ENCODE measurements around the gene FABP7.
A peak's percentile ranks its signal among the peaks of the same experiment; 100 is the strongest.

The FABP7 gene

GRCh38 chr6:122798099-122798641 lies 18.7 kb downstream of the FABP7 start:
- DNase-seq (ENCODE audit: low spot score), result peak; percentile 56

DNA sequence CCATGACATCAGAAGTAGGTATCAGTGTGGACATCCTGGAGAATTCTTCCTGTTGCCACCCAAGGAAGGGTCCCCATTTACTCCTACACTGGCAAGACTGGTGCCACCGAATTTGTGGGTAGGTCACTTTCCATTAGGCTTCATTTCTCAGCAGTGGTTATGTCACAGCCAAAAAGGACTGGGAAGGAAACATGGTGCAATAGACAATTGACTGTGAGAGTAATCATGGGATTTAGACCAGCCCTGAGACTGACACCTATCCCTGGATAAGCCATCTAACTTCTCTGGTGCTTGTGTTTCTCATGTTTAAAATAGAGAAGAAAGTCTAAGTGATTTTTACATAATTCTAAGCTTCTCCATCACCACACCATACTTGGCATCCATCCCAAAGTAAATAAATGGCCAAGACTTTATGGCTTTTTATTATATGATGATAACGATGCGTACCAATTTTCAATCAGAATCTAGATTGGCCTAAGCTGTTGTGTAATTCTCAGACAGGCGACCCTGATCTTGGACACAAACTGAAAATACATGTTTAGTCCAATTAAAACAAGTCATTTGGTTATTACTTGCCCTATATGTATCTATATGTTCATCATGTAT lies 19.7 kb downstream of the FABP7 start:
- DNase-seq (ENCODE audit: low spot score), result no peak

GRCh38 chr6:122799916-122800686 lies 20.6 kb downstream of the FABP7 start:
- no peak for DNase-seq (ENCODE audit: low spot score)

- DNase-seq (ENCODE audit: low spot score), result no peak
Measured at GRCh38 chr6:122800906-122801305, 21.4 kb downstream of the FABP7 start.

DNA sequence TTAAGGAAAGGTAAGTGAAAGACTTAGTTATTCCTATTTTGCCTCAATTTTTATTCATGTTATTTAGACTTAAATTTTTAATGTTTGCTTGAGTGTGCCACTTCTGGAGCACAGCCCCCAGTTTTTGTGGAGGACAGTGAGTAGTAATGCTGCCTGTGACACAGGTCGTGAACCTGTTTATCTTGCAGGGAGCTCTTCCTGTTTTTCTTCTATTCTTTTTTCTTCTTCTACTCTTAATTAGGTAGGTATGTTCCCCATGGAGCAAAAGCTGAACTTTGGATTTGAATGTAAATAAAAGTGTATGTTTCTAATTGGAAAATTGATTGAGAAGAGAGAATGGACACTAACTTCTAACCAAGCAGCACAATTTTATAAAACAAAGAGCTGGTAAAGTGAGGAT lies 21.9 kb downstream of the FABP7 start:
- no peak for DNase-seq (ENCODE audit: low spot score)

GRCh38 chr6:122803171-122803661 lies 23.7 kb downstream of the FABP7 start:
- no peak for DNase-seq (ENCODE audit: low spot score)

DNA sequence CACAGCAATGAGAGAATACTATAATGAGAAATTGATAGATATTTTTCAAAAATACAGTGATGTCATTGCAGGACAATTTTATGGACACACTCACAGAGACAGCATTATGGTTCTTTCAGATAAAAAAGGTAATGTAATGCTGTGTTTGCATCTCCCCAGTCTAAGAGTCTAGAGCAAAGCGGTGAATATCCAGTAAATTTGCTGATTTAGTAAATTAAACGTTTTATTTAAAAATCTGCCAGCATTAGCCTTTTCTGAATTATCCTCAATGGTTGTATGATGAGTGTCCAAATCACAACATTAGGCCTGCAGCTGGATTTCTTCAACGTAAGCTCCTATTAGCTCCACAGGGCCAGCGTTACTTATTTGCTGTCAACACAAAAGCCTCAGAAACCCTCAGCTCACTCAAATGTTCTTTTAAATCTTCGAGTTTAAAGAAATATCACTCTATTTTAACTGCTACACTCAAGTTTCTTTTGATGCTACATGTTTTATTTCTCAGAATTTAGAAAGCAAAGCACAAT lies 25.5 kb downstream of the FABP7 start:
- no peak for DNase-seq (ENCODE audit: low spot score)

GRCh38 chr6:122806291-122806690 lies 26.8 kb downstream of the FABP7 start:
- DNase-seq (ENCODE audit: low spot score), result no peak

- no peak for DNase-seq (ENCODE audit: low spot score)
Measured at GRCh38 chr6:122808121-122808885, 28.8 kb downstream of the FABP7 start.

GRCh38 chr6:122809001-122809400 lies 29.5 kb downstream of the FABP7 start:
- DNase-seq (ENCODE audit: low spot score), result no peak

DNA sequence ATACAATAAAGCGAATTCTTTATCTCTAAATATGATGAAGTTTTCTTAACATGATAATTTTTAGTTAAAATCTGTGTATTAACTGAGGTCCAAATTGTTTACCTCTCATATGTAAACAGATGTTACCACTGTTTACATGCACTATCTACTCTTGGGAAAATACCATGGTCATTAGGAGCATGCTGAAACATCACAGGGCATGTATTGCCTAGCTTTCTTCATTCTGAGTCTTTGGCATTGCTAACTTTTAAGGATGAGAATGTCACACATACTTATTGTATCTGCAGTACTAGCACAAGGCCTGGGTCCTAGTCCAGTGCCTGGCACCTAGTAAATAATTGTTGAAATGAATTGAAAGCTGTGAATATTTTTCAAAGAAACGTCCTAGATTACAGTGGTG lies 30.2 kb downstream of the FABP7 start:
- no peak for DNase-seq (ENCODE audit: low spot score)

- no peak for DNase-seq (ENCODE audit: low spot score)
Measured at GRCh38 chr6:122810189-122810588, 30.7 kb downstream of the FABP7 start.

DNA sequence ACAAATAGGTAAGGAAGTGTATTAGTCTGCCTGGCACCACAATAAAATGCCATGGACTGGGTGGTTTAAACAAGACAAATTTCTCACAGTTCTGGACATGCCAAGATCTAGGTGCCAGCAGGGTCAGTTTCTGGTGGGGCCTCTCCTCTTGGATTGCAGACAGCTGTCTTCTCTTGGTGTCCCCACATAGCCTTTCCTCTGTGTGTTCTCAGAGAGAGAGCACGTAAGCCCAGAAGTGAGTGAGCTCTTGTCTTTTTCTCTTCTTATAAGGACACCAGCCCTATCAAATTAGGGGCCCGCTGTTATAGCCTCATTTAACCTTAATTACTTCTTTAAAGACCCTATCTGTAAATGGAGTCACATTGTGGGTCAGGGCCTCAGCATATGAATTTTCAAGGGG lies 37.8 kb downstream of the FABP7 start:
- DNase-seq (ENCODE audit: low spot score), result no peak

DNA sequence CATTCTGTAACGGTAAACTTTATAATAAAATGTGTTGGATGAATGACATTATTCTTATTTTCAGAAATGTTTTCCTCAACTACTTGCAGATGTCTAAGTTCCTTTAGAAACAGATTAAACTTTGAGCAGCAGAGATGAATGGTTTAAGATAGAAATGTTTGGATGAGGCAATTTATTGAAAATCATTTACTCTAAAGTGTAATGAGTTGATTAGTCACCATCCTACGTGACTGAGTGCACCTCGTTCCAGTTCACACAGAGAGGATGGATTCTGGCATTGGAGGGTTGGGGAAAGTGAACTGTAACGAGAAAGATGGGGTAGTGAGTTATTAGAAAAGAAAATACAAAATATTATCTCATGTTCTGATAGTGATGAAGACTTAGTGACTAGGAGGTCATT lies 38.2 kb downstream of the FABP7 start:
- DNase-seq (ENCODE audit: low spot score), result no peak

GRCh38 chr6:122818866-122819265 lies 39.4 kb downstream of the FABP7 start:
- no peak for DNase-seq (ENCODE audit: low spot score)

- no peak for DNase-seq (ENCODE audit: low spot score)
Measured at GRCh38 chr6:122821095-122821494, 41.6 kb downstream of the FABP7 start.

GRCh38 chr6:122825163-122825562 lies 45.6 kb downstream of the FABP7 start:
- DNase-seq (ENCODE audit: low spot score), result no peak

- DNase-seq (ENCODE audit: low spot score), result no peak
Measured at GRCh38 chr6:122829456-122829855, 49.9 kb downstream of the FABP7 start.

GRCh38 chr6:122831511-122831910 lies 52.0 kb downstream of the FABP7 start:
- no peak for DNase-seq (ENCODE audit: low spot score)

- no peak for DNase-seq (ENCODE audit: low spot score)
Measured at GRCh38 chr6:122832459-122832858, 52.9 kb downstream of the FABP7 start.

GRCh38 chr6:122833021-122833491 lies 53.5 kb downstream of the FABP7 start:
- no peak for DNase-seq (ENCODE audit: low spot score)
